HuH-7 (cell line): ENCODE results near the gene COL1A2.

Experiments
- DNase-seq: peaks from one replicate; pipeline ENCODE4 v3.0.0; 2011; ENCODE audit warnings: low spot score

Gene COL1A2

GRCh38 chr7:94394437-94395140, at the start of gene COL1A2:
Gene COL1A2, plus strand, starts transcription at chr7:94394895. Its CDS starts 137 bp downstream, at chr7:94395032.
- no peak for DNase-seq

DNA sequence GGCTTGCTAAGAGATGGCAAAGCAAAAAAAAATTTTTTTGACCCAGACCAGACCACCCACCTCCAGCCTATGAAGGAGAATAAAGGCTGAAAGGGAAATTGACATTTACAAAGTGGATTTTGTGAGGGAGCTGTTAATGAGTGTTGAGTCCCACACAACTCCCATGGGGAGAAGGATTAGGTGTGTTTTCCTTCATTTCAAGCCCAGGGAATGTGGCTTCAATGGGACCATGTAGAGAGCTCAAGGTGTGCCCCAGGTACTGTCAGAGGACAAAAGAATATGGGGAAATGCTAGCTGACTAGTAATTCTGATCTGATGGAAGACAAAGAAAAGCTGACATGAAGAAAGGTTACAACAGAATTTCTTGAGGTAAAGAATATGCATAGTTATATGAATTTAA, 48.8 kb upstream of the COL1A2 start:
- DNase-seq = no peak

DNA sequence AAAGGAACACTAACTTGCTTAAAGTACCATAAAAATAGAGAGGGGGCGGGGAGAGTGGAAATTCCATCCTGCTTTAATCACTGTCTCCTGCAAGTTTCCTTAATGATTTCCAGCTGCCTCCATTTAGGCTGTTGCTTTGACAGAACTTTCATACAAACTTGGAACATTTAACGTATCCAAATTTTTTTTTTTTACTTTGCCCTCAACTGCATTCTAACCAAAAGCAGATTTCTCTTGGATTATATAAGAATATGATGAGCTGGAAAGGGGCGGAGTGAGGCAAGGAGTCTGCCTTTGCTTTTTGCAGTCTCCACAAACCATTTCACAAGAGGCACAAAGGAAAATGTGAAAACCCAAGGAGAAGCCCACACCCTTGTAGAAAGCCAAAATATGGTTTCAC, 46.6 kb upstream of the COL1A2 start:
- no peak for DNase-seq

DNA sequence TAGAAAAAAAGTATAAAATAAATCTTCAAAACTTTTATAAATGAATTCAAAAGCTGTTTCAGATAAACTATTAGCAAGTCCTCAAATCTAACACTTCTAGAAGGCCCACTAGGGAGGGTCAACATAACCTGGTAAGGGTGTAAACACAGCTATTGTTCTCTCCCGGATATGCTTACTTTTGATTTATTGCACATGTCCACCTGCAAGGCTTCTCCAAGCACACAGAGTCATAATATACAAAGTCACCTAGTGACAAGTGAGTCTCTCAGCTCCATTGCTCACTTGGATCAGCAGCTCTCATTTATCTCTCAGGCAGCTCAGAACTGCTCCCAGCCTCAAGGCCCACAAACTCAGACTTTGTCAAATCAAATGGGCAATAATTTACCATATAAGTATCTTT, 44.0 kb upstream of the COL1A2 start:
- DNase-seq = no peak

GRCh38 chr7:94351703-94352102, 43.0 kb upstream of the COL1A2 start:
- DNase-seq = no peak

GRCh38 chr7:94352887-94353286, 41.8 kb upstream of the COL1A2 start:
- no peak for DNase-seq

DNA sequence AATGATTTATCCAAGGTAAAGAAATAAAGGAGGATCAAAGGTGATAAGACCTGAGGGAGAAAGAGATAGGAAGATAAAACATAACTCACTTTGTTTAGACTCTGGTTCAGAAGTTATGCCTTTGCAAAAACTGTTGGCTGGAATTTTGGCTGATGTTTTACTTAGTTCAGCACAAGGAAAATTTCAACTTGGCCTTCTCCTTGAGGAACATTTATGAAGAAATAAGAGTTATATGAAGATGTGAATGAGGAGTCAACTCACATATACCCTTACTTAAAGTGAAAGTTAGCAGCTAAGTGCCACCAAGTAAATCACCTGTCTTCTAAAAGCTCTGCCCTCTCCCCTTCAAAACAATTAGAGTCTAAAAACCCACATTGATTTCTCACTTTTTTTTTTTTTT, 39.7 kb upstream of the COL1A2 start:
- no peak for DNase-seq

DNA sequence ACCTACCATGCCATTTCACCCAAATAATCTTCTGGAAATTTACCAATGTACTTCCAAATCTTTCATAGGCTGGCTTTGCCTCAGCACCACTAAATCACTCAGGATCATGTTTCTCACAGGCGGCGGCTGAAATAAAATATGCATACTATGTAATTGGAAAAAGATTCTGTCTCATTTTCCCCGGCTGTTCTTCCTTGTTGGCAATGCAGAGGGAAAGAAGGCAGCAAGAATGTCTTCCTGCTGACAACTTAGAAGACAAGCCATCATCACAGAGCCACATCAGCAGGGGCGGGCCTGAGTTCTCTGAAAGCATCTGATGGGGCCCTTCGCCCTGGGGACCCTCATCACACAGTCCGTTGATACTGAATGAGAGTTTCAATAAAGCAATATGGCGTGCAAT, 39.2 kb upstream of the COL1A2 start:
- DNase-seq = no peak

- no peak for DNase-seq
These were observed 37.6 kb upstream of the COL1A2 start for GRCh38 chr7:94357076-94357475.

DNA sequence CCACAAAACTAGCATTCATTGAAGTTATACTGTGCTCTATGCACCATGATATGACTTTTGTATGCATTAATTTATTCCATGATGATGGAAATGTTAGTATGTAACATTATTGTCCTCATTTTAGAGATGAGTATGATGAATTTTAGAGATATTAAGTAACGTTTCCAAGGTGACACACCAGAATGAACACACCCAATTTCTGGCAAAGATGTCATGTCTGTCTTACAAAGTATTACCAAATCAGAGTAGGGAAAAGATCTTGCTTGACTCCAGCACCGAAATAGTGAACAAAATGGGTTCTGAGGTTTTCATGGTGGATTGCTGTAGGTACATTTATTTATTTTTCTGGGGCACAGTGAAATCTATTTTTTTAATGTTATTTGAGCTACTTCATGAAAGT, 33.8 kb upstream of the COL1A2 start:
- DNase-seq = no peak

- no peak for DNase-seq
These were observed 32.4 kb upstream of the COL1A2 start for GRCh38 chr7:94362276-94362675.

- no peak for DNase-seq
These were observed 29.9 kb upstream of the COL1A2 start for GRCh38 chr7:94364816-94365215.

DNA sequence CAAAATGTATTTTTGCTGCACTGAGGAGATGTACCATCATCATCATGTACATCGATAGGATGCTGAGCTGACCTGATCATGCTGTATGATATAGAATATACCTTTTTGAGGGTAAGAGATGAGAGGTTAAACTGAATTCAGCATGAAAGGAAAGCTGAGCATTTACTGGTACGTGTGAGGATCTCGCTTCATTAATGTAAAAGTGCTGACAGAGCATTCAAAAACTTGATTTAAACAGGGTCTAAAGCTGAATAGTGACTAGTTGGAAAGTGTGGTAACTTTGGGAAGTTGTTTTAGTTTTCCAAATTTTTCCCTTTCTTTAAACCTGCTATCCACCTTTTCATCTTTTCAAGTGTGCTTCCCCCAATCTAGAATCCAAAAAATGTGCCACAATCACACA, 28.5 kb upstream of the COL1A2 start:
- DNase-seq = no peak

- no peak for DNase-seq
These were observed 27.9 kb upstream of the COL1A2 start for GRCh38 chr7:94366832-94367231.

GRCh38 chr7:94367949-94368348, 26.7 kb upstream of the COL1A2 start:
- DNase-seq = no peak

DNA sequence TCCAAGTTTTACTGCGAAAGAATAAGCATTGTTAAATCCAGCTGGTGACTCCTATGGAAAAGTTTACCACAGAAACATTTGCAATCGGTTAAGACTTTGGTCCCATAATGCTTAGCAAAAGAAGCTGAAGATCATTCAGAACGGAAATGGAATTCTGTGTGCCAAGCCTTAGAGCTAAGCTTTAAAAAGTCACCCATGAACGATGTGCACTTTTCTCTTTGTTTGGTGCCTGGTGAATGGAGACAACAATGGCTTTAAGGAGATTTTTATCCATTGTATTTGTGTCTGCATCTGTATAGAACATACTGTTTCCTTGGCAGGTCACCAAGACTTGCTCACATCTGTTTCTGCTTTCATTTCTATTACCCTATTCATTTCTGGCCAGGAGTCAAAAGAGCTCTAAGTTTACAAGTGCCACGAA, 26.3 kb upstream of the COL1A2 start:
- DNase-seq = no peak

DNA sequence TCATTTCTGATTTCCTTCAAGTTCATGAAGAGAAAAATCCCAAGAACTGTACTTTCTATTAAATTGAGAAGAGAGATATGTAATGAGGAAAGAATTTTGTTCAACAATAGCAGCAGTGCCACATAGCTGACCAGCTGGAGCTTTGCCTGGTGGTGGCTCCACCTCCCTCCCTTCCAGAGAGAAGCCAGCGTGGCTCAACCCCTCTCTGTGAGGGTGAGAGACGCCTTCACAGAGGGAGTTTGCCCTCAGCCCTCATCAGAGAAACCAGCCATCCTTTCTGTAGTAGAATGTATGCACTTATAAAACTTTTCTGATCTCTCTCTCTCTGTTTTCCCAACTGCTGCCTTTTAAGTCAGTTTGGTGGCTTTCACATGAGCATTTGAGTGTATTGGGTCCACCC, 20.5 kb upstream of the COL1A2 start:
- no peak for DNase-seq

GRCh38 chr7:94374721-94375566, 19.8 kb upstream of the COL1A2 start:
- no peak for DNase-seq

GRCh38 chr7:94375691-94376090, 19.0 kb upstream of the COL1A2 start:
- DNase-seq = no peak

- DNase-seq = no peak
These were observed 18.4 kb upstream of the COL1A2 start for GRCh38 chr7:94376281-94376680.

DNA sequence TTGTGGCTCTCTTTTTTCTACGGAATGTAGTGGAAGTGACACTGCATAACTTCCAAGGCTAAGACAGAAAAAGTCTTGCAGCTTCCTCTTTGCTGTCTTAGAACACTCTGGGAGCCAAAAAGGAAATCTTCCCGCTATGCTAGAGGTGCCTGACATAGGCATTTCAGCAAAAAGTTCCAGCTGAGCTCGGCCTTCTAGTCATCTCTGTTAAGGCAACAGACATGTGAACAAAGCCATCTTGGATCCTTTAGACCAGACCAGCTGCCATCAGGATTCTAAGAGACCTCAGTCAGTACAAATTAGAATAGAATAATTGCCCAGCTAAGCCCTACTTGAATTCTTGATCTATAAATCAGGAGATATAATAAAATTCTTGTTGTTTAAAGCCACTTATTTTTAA, 16.3 kb upstream of the COL1A2 start:
- no peak for DNase-seq

DNA sequence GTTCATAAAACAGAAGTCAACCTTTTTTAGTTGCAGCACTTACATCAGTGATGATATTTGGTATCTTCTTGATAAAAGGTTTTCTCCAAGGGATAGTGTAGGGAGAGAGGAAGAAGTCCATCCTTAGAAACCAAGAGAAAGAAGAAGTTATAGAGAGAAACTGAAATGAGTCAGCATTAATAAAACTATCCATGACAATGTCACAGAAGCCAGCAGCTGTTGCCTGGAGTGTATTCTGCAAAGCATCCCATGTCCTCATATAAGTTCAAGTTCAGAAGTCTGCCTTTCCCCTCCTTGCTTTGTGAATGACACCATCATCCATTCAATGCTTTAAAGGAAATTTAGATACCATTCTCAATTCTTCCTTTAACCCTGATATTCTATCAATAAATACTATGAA, 14.4 kb upstream of the COL1A2 start:
- DNase-seq = no peak

DNA sequence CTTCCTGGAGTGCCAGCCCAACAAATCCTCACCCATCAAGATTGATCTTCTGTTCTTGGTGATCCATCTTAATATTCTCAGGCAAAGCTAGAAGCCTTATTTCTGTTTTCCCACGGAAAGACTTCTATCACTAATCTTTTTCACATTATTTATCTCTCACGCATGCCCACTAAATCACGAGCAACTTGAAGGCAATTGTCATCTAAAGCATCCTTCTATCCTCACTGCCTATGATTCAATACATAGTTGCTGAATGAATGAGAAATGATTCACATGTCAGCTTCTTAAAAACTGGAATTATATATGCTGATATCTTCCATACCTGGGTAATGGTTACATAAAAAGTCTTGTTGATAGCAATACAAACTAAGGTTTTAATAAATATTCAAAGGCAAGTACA, 12.6 kb upstream of the COL1A2 start:
- no peak for DNase-seq

DNA sequence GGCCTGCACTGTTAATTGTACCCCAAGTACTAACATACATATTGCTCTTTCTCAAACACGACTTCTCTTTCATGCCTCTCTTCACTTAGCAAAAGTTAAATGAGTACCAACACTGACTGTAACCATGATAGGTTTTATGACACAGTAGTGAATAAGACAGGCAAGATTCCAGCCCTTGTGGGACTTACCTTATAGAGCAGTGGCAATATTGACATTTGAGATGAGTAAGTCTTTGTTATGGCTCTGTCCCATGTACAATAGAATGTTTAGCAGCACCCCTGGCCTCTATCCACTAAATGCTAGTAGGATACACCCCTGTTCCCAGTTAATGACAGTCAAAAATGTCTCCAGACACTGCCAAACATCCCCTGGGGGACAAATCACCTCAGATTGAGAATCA, 11.9 kb upstream of the COL1A2 start:
- DNase-seq = no peak
